IMR-90 (cell line): Measurements from ENCODE around the gene ZBTB3.

ENCODE experiments used
- BHLHE40 ChIP-seq: fragments of 150-350 bp; IDR thresholded peaks from 2 replicates; pipeline ENCODE4 v1.6.1; 2016; ENCODE audit warnings: mild to moderate bottlenecking, low read depth, low read length
- CTCF ChIP-seq: conservative IDR thresholded peaks from 2 replicates; pipeline ENCODE4 v1.5.1; 2012; ENCODE audit warnings: mild to moderate bottlenecking, low read depth, low read length, improper control_type of control experiment
- ELK1 ChIP-seq: fragments of 150-350 bp; IDR thresholded peaks from 2 replicates; pipeline ENCODE4 v1.6.1; 2016; ENCODE audit warnings: low read depth, mild to moderate bottlenecking, low read length, moderate library complexity, borderline replicate concordance
- FOS ChIP-seq: fragments of 150-350 bp; IDR thresholded peaks from 2 replicates; pipeline ENCODE4 v1.6.1; 2016; ENCODE audit warnings: low read depth, low read length
- MAZ ChIP-seq: IDR thresholded peaks from 2 replicates; pipeline ENCODE4 v1.6.1; 2012; ENCODE audit warnings: low read depth, mild to moderate bottlenecking, low read length, improper control_type of control experiment, moderate library complexity, borderline replicate concordance
- MXI1 ChIP-seq: IDR thresholded peaks from 2 replicates; pipeline ENCODE4 v1.6.1; 2012; ENCODE audit warnings: low read depth, mild to moderate bottlenecking, low read length, moderate library complexity, borderline replicate concordance
- POLR2A ChIP-seq: IDR thresholded peaks from 2 replicates; pipeline ENCODE4 v1.6.1; 2012; ENCODE audit warnings: mild to moderate bottlenecking, low read depth, low read length
- RAD21 ChIP-seq: IDR thresholded peaks from 2 replicates; pipeline ENCODE4 v1.6.1; 2012; ENCODE audit warnings: low read length, improper control_type of control experiment
- SMC3 ChIP-seq: fragments of 150-350 bp; IDR thresholded peaks from 2 replicates; pipeline ENCODE4 v1.6.1; 2016; ENCODE audit warnings: low read depth, mild to moderate bottlenecking, antibody characterized with exemption, low read length, moderate library complexity

- TF ChIP-seq CTCF (no peak), ELK1 (no peak), BHLHE40 (no peak), RAD21 (no peak), MXI1 (no peak), POLR2A (no peak), FOS (no peak), MAZ (no peak), SMC3 (no peak)
Observed at GRCh38 chr11:62712861-62713260, 41.1 kb downstream of the ZBTB3 start.
